Trophoblast cell (in vitro differentiated cells and primary cell): ENCODE results near the gene APOA4.

Experiments used
- DNase-seq, 2 donors: peaks; one replicate each; pipeline ENCODE4 v3.0.0-alpha.2; 2016
- H2AFZ ChIP-seq: 2 replicates; pipeline ENCODE4 v1.6.1; 2013; ENCODE audit warnings: low read length, moderate library complexity, mild to moderate bottlenecking; ENCODE audit not compliant: insufficient read depth, poor library complexity
- H2AK5ac ChIP-seq: 2 replicates; pipeline ENCODE4 v1.6.1; 2013; ENCODE audit warnings: mild to moderate bottlenecking, low read length
- H2BK120ac ChIP-seq: 2 replicates; pipeline ENCODE4 v1.6.1; 2013; ENCODE audit warnings: low read length, mild to moderate bottlenecking, moderate library complexity; ENCODE audit not compliant: insufficient read depth, poor library complexity
- H2BK12ac ChIP-seq: 2 replicates; pipeline ENCODE4 v1.6.1; 2013; ENCODE audit warnings: mild to moderate bottlenecking, low read length, moderate library complexity
- H2BK5ac ChIP-seq: 2 replicates; pipeline ENCODE4 v1.6.1; 2013; ENCODE audit warnings: low read length, low read depth, moderate library complexity, mild to moderate bottlenecking; ENCODE audit not compliant: poor library complexity
- H3K14ac ChIP-seq: 2 replicates; pipeline ENCODE4 v1.6.1; 2013; ENCODE audit warnings: mild to moderate bottlenecking, low read length
- H3K18ac ChIP-seq: 2 replicates; pipeline ENCODE4 v1.6.1; 2013; ENCODE audit warnings: mild to moderate bottlenecking, low read length
- H3K23ac ChIP-seq: 2 replicates; pipeline ENCODE4 v1.6.1; 2013; ENCODE audit warnings: low read length
- H3K27ac ChIP-seq: 2 replicates; pipeline ENCODE4 v1.5.1; 2013; ENCODE audit warnings: low read depth, mild to moderate bottlenecking, inconsistent platforms, low read length, moderate library complexity
- H3K27me3 ChIP-seq: 2 replicates; pipeline ENCODE4 v1.6.1; 2013; ENCODE audit warnings: inconsistent platforms, mild to moderate bottlenecking, low read length, moderate library complexity; ENCODE audit not compliant: insufficient read depth
- H3K36me3 ChIP-seq, 2 experiments: 1 replicate in 1 of 2; 2 replicates in 1 of 2; pipeline ENCODE4 v1.6.1; 2013; ENCODE audit warnings: low read length in 2 of 2, mild to moderate bottlenecking in 2 of 2, moderate library complexity in 1 of 2; ENCODE audit not compliant: insufficient read depth in 2 of 2, control insufficient read depth in 1 of 2
- H3K4ac ChIP-seq: 2 replicates; pipeline ENCODE4 v1.6.1; 2013; ENCODE audit warnings: low read depth, mild to moderate bottlenecking, low read length, moderate library complexity
- H3K4me1 ChIP-seq, 2 experiments: 1 replicate in 1 of 2; 2 replicates in 1 of 2; pipeline ENCODE4 v1.6.1; 2013; ENCODE audit warnings: low read length in 2 of 2, mild to moderate bottlenecking in 2 of 2, moderate library complexity in 1 of 2; ENCODE audit not compliant: insufficient read depth in 2 of 2, control insufficient read depth in 1 of 2
- H3K4me2 ChIP-seq: 2 replicates; pipeline ENCODE4 v1.6.1; 2013; ENCODE audit warnings: inconsistent platforms, mild to moderate bottlenecking, low read length, moderate library complexity
- H3K4me3 ChIP-seq: 2 replicates; pipeline ENCODE4 v1.5.1; 2013; ENCODE audit warnings: mild to moderate bottlenecking, low read depth, low read length, inconsistent platforms
- H3K79me1 ChIP-seq: one replicate; pipeline ENCODE4 v1.6.1; 2013; ENCODE audit warnings: low read length
- H3K79me2 ChIP-seq: 2 replicates; pipeline ENCODE4 v1.6.1; 2013; ENCODE audit warnings: low read length, mild to moderate bottlenecking; ENCODE audit not compliant: control insufficient read depth, insufficient read depth, poor library complexity
- H3K9ac ChIP-seq: 2 replicates; pipeline ENCODE4 v1.6.1; 2013; ENCODE audit warnings: mild to moderate bottlenecking, low read length
- H3K9me3 ChIP-seq: 2 replicates; pipeline ENCODE4 v1.6.1; 2013; ENCODE audit warnings: low read depth, mild to moderate bottlenecking, control low read depth, inconsistent platforms, low read length; ENCODE audit not compliant: insufficient read depth
- H4K12ac ChIP-seq: 2 replicates; pipeline ENCODE4 v1.6.1; 2013; ENCODE audit warnings: low read depth, mild to moderate bottlenecking, low read length, moderate library complexity
- H4K8ac ChIP-seq: 2 replicates; pipeline ENCODE4 v1.6.1; 2013; ENCODE audit warnings: low read depth, mild to moderate bottlenecking, low read length, moderate library complexity
- H4K91ac ChIP-seq: one replicate; pipeline ENCODE4 v1.6.1; 2013; ENCODE audit warnings: low read depth, mild to moderate bottlenecking, low read length, moderate library complexity
- WGBS: extraction: QIAGEN DNeasy Blood & Tissue Kit; methylation state at CpG from one replicate; pipeline ENCODE4 v1.1.7; 2013; ENCODE audit warnings: missing lambda C conversion rate; ENCODE audit not compliant: insufficient read length, insufficient coverage; ENCODE audit errors: extremely low coverage; 5-methylcytosine and 5-hydroxymethylcytosine counted together

Gene APOA4

GRCh38 chr11:116798368-116798767, 24.7 kb downstream of the APOA4 start:
- no CpG with 5 or more reads among the region's 5 CpGs for WGBS
- Histone ChIP-seq H2AFZ (no peak overlapping the region), H2BK12ac (no peak overlapping the region), H3K18ac (no peak overlapping the region), H3K36me3 (no peaks in the 10 kb centered on the region), H3K9me3 (no peaks in the 10 kb centered on the region), H3K9ac (no peak overlapping the region), H3K4me2 (no peak overlapping the region), H3K79me1 (no peaks in the 10 kb centered on the region), H3K27me3 (no peaks in the 10 kb centered on the region), H3K79me2 (no peaks in the 10 kb centered on the region), H3K4me1 (no peaks in the 10 kb centered on the region), H4K8ac (no peak overlapping the region), H2BK5ac (no peak overlapping the region), H3K14ac (no peak overlapping the region), H3K23ac (no peak overlapping the region), H3K4me3 (no peak overlapping the region), H3K4ac (no peak overlapping the region), H2AK5ac (no peak overlapping the region), H4K12ac (no peak overlapping the region), H4K91ac (no peak overlapping the region), H3K27ac (no peak overlapping the region), H2BK120ac (no peak overlapping the region)
- no peak for DNase-seq

GRCh38 chr11:116797816-116798215, 25.3 kb downstream of the APOA4 start:
- Histone ChIP-seq H2BK120ac (no peak overlapping the region), H3K4ac (no peak overlapping the region), H3K14ac (no peak overlapping the region), H2BK12ac (no peak overlapping the region), H4K8ac (no peak overlapping the region), H3K4me3 (no peak overlapping the region), H3K36me3 (no peaks in the 10 kb centered on the region), H4K12ac (no peak overlapping the region), H3K79me1 (no peaks in the 10 kb centered on the region), H3K23ac (no peak overlapping the region), H3K18ac (no peak overlapping the region), H2BK5ac (no peak overlapping the region), H3K9ac (no peak overlapping the region), H4K91ac (no peak overlapping the region), H3K79me2 (no peaks in the 10 kb centered on the region), H2AK5ac (no peak overlapping the region), H3K4me2 (no peak overlapping the region), H3K27ac (no peak overlapping the region), H3K4me1 (peaks cover 1% of the 10 kb centered on the region in 2 experiments), H3K9me3 (no peaks in the 10 kb centered on the region), H3K27me3 (no peaks in the 10 kb centered on the region), H2AFZ (no peak overlapping the region)
- peak in 1 of 2 donors; percentile 56 for DNase-seq
- no CpG with 5 or more reads among the region's 5 CpGs for WGBS

GRCh38 chr11:116796548-116796947, 26.6 kb downstream of the APOA4 start:
- Histone ChIP-seq H2AK5ac (no peak overlapping the region), H3K4me3 (no peak overlapping the region), H3K27ac (no peak overlapping the region), H4K12ac (no peak overlapping the region), H3K79me1 (no peaks in the 10 kb centered on the region), H3K27me3 (no peaks in the 10 kb centered on the region), H2BK12ac (no peak overlapping the region), H3K23ac (no peak overlapping the region), H3K9me3 (no peaks in the 10 kb centered on the region), H2AFZ (no peak overlapping the region), H4K91ac (no peak overlapping the region), H3K14ac (no peak overlapping the region), H3K9ac (no peak overlapping the region), H2BK120ac (no peak overlapping the region), H3K4me1 (peaks cover 6 to 9% of the 10 kb centered on the region in 2 experiments), H2BK5ac (no peak overlapping the region), H3K4me2 (no peak overlapping the region), H3K79me2 (no peaks in the 10 kb centered on the region), H3K36me3 (no peaks in the 10 kb centered on the region), H3K4ac (no peak overlapping the region), H4K8ac (no peak overlapping the region), H3K18ac (no peak overlapping the region)
- DNase-seq = no peak
- no CpG with 5 or more reads among the region's 1 CpG for WGBS

- Histone ChIP-seq H2AK5ac (no peak overlapping the region), H3K18ac (no peak overlapping the region), H2AFZ (no peak overlapping the region), H4K91ac (no peak overlapping the region), H3K14ac (no peak overlapping the region), H3K9me3 (no peaks in the 10 kb centered on the region), H3K27me3 (no peaks in the 10 kb centered on the region), H2BK12ac (no peak overlapping the region), H4K12ac (no peak overlapping the region), H3K4me1 (peaks cover 6 to 14% of the 10 kb centered on the region in 2 experiments), H2BK120ac (no peak overlapping the region), H3K36me3 (no peaks in the 10 kb centered on the region), H4K8ac (no peak overlapping the region), H3K79me2 (no peaks in the 10 kb centered on the region), H3K23ac (no peak overlapping the region), H3K4ac (no peak overlapping the region), H3K9ac (no peak overlapping the region), H2BK5ac (no peak overlapping the region), H3K4me3 (no peak overlapping the region), H3K79me1 (no peaks in the 10 kb centered on the region), H3K4me2 (no peak overlapping the region), H3K27ac (no peak overlapping the region)
- WGBS = no CpG with 5 or more reads among the region's 2 CpGs
- no peak for DNase-seq
Measured at GRCh38 chr11:116794851-116795250, 28.3 kb downstream of the APOA4 start.
